ENCODE measurements around the gene TEAD1.

Gene TEAD1

DNA sequence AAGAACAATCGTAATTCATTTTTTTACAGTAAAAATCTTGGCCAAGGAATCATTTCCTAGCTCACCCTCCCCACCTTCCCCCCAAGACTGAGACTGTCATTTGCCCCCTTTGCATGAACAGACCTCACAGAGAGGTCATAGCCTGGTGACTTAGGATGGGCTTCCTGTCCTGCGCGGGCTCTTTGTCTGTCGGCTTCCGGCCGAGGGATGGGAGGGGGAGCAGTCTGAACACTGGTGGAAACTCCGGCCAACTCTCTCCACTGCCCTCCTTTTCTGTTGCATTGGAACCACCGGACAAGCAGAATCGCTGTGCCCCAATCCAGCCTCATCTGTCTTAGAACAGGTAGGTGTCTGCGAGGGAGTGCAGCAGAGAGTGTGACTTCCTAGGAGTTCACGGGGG is 41.7 kb downstream of the TEAD1 start:
- no peak for DNase-seq

- DNase-seq: no peak
These were observed 42.6 kb downstream of the TEAD1 start for GRCh38 chr11:12716816-12717215.

GRCh38 chr11:12717851-12718291 is 43.6 kb downstream of the TEAD1 start:
- no peak for DNase-seq

DNA sequence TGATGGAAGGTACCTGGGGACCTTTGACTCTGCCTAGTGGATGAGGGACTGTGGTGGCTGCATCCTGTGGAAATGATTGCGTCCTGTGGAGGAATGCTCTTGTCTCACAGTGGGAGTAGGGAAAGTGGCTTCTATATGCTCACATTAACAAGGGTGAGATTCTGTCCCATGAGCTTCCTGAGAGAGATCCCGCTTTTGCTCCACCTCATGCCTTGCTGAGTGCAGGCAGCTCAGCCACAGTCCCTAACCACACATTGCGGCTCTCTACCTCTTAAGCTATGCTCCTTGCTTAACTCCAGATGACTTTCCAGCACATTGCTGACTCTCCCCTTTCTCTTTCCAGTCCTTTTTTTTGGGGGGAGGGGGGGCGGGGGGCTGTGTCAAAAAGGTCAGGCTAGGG is 45.0 kb downstream of the TEAD1 start:
- DNase-seq: no peak

GRCh38 chr11:12721816-12722604 is 47.8 kb downstream of the TEAD1 start:
- no peak for DNase-seq

DNA sequence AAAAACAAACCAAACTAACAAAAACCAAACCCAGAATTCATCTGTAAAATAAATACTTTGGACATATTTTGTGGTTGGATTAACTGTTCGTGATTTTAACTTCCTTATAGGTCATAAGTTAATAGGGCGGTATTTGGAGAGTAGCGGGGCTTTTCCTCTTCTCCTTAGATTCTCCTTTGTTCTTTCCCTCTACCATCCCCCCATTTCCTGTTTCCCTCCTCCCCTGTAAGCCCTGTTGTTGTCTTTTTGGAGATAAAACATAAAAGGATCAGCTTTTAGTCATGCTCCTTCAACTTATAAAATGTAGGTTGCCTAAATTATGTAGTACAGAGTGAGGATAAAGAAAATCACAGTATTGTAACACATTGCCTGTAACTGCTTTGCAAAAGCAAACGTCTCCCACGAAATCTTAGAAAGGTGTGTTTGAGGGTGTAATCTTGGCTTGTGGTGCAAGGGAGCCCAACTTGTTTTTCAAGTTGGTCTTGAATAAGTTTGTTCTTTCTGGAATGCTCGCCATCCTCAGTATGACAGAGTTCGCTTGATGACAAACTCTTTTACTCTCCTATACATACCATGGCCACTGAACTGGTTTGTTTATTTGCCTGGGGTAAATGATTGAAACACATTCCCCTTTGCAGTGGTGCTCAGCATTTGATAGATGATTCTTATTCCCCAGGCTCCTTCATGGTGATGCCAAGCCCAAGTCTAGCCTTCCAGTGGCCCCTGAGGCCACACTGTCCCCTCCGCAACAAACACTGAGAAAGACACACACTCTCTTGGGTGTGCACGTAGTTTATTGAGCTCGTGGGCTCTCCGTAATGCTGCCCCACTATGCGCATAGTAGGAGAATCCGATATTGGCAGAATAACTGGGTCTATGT is 49.4 kb downstream of the TEAD1 start:
- no peak for DNase-seq

DNA sequence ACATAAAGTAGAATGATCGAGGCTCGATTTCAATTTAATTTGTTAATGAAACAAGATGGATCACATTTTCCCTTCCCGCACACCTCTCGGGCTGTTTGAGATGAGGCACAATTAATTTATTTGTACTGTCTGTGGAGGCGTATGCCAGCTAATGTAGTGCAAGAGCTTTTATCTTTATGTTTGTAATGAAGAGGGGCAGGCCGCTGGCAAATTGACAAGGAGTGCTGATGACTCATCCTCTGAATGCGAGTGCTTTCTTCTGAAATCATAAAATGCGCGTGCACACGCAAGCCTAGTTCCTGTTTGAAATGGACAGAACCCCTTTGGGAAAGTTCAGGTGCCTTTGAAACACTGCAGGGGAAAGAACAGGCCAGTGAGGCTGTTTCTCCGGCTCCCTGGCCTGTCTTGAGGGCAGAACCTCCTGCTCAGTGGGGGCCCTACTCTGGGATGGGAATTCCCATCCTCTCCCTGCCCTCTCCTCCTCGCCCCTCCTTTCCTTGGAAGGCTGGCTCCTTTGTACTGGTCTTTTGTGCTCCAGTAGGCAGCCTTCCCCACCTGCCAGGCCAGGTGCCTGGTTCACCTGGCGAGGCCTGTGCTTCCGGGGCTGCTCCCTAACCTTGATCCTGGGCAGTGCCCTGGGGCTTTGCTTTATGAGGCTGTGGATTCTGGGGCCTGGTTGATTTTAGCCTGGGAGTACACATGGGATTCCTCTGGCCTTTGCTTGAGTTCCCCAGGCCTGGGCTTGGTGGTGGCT is 50.3 kb downstream of the TEAD1 start:
- DNase-seq: peak; percentile 59

GRCh38 chr11:12725055-12725862 is 51.0 kb downstream of the TEAD1 start:
- no peak for DNase-seq

DNA sequence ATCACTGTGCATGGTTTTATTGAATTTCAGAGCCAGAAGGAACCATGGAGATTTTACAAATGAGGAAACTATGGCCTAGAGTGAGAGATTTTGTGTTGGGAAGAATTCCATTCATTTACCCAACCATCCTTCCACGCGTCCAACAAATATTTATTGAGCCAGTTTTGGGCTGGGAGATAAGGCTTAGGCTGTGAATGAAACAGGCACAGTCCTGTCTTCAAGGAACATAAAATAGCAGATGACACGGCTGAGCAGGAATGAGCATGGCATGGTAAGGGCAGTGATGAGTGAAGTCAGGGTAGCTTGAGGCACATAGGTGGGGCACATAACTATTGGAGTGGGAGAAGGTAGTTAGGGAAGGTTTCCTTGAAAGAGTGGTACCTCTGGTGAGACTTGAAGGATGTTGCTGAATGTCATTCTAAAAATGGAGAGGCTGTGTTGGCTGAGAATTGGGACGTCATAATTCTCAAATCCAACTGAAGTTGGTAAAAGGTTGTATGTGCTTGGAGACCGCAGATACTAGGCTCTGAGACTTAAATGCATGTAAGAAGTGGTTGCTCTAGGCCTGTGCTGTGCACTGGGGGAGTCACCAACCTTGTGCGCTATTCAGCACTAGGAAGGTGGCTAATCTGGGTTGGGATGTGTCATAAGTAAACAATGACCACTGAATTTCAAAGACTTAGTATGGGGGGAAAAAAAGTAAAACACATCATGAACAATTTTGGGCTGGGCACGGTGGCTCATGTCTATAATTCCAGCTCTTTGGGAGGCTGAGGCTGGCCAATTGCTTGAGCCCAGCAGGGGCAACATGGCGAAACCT is 51.9 kb downstream of the TEAD1 start:
- DNase-seq: no peak

- DNase-seq: no peak
These were observed 53.5 kb downstream of the TEAD1 start for GRCh38 chr11:12727563-12728211.

DNA sequence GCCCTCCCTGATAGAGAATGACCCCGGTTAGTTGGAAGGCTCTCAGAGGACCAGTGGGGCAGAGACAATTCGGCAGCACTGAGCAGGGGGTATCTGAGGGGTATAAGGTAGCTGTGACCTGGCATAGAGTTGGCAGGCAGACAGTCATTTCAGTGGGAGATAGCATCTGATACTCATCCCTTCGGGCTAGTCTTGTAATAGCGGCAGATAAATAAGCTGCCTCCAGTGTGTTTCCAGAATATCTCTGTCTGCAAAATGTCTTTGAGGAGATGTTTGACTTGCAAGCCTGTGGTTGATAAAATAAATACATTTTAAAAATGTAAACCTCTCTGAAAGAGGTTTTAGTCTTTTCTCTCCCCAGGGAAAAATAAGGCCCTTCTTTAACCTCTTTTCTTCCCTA is 54.2 kb downstream of the TEAD1 start:
- DNase-seq: no peak

GRCh38 chr11:12729941-12730340 is 55.7 kb downstream of the TEAD1 start:
- DNase-seq: no peak

- DNase-seq: no peak
These were observed 57.7 kb downstream of the TEAD1 start for GRCh38 chr11:12731841-12732336.

DNA sequence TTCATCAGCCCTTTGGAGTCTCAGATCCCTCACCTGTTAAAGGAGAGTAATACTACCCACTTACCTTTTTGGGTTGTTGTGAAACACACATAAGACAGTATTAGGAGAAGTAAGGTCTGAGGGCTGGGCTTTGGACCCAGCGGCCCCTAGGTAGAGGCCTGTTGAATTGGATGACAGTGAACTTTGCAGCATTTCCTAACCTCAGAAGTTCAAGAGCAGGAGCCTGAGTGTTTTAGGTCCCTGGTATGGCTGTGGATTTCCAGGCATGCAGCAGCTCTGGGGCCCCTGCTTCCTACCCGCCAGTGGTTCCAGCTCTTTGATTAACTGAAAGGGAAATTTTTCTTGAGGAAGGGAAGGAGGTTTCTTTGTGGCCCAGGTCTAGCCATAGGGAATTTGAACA is 58.9 kb downstream of the TEAD1 start:
- no peak for DNase-seq

DNA sequence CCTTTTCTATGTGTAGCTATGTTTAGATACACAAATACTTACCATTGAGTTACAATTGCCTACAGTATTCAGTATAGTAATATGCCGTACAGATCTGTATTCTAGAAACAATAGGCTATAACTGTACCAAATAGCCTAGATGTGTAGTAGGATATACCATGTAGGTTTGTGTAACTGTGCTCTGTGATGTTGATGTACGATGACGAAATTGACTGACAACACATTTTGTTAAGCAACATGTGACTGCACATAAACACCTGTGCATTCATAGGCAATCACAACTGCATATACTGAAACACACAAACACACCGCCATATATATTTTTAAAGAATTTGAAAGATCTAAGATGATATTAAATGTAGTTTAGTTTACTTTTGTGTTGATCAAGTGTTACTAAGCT is 60.4 kb downstream of the TEAD1 start:
- no peak for DNase-seq

GRCh38 chr11:12735262-12735661 is 61.0 kb downstream of the TEAD1 start:
- no peak for DNase-seq

DNA sequence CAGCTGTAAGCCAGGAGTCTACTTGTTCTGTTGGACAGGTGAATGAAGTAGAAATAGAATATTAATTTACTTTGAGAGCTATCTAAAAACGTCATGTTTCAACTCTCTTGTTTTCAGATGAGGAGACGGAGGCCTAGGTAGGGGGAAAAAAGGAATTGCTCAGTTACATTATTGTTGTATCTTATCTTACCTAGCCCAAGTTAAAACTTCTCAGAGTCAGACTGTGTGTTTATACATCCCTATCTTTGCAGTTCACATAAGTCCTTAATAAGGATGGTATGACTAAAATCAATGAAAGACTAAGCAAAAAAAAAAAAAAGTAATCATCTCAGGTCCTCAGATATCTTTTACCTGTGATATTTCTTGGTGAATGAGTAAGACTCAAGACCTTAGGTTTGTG is 62.8 kb downstream of the TEAD1 start:
- DNase-seq: no peak

GRCh38 chr11:12741671-12742216 is 67.5 kb downstream of the TEAD1 start:
- no peak for DNase-seq

DNA sequence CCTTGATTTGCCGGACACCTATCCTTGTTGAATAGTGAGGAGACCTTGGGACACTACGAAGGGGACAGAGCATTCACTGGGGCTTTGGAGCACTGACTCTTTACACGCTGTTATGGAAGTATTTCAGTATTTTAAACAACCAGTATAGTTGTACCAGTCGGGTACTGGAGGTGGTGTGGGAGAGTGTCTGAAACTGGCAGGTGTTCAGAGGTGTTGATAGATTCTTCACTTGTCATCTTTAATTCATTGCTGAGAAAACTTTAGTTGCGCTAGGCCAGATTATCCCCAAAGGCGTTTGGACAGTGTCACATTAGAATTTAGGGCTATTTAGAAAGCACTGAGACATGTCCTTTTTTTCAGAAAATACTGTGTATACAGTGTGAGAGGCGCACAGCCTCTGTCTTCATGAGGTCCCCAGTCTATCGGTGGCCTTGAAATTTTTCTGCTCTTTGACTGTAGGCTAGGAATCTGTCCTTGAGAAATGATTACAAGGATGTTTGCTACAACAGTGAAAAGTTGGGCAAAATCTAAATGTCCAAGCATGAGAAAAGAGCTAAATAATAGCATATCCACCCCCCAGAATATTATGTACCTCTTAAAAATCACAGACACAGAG is 69.7 kb downstream of the TEAD1 start:
- DNase-seq: no peak

All from OCI-M1 (cell line).